Measurements from ENCODE around the gene SERPINC1. TPM values are rescaled to one million over a fixed set of nuclear protein-coding genes. Genes with fewer than 3 reads are reported as not detected.
"Not testable (repeated sequence)": the region's sequence is repeated elsewhere in the genome, so short reads cannot be mapped to it uniquely, and the experiment has no call there.

Gene SERPINC1
- total and polyA plus RNA-seq, 2 donors from 2014 or later, result 0.41 to 0.82 TPM

GRCh38 chr1:173934440-173934839, 17.3 kb upstream of the SERPINC1 start:
- no peaks in the 10 kb centered on the region for H3K9me3 ChIP-seq (ENCODE audit: control insufficient read depth in 2 of 3, insufficient read depth in 1 of 3, low read length in 3 of 3)
- H3K4me1 ChIP-seq (ENCODE audit: control insufficient read depth in 2 of 3, insufficient read depth in 2 of 3, low read depth in 1 of 3, low read length in 3 of 3), result no peaks in the 10 kb centered on the region
- H3K4me3 ChIP-seq (ENCODE audit: low read length in 3 of 3), result no peak overlapping the region
- no peak overlapping the region for H3K27ac ChIP-seq (ENCODE audit: low read depth in 2 of 2, low read length in 2 of 2)
- no peaks in the 10 kb centered on the region for H3K27me3 ChIP-seq (ENCODE audit: control insufficient read depth, insufficient read depth, low read length)
- no peak overlapping the region for H3K9ac ChIP-seq (ENCODE audit: low read length in 3 of 3)
- FAIRE-seq, result no peak
- TF ChIP-seq CTCF (IDR thresholded peaks at IDR 0.05; ENCODE audit: borderline replicate concordance, extremely low read depth, insufficient read depth), result no peak
- intact Hi-C loops (cut with DNase I), result no loop called here
- H3K36me3 ChIP-seq (ENCODE audit: control insufficient read depth in 2 of 3, insufficient read depth in 3 of 3, low read length in 3 of 3), result peaks cover 2 to 7% (median 5%) of the 10 kb centered on the region in 3 donors
- DNase-seq, result no peak

GRCh38 chr1:173930541-173930940, 13.4 kb upstream of the SERPINC1 start:
- DNase-seq; H3K27me3 ChIP-seq (ENCODE audit: control insufficient read depth, insufficient read depth, low read length); H3K4me3 ChIP-seq (ENCODE audit: low read length in 3 of 3); FAIRE-seq; H3K9ac ChIP-seq (ENCODE audit: low read length in 3 of 3); H3K9me3 ChIP-seq (ENCODE audit: control insufficient read depth in 2 of 3, insufficient read depth in 1 of 3, low read length in 3 of 3); intact Hi-C loops (cut with DNase I); H3K4me1 ChIP-seq (ENCODE audit: control insufficient read depth in 2 of 3, insufficient read depth in 2 of 3, low read depth in 1 of 3, low read length in 3 of 3); H3K27ac ChIP-seq (ENCODE audit: low read depth in 2 of 2, low read length in 2 of 2); H3K36me3 ChIP-seq (ENCODE audit: control insufficient read depth in 2 of 3, insufficient read depth in 3 of 3, low read length in 3 of 3): not testable (repeated sequence)

- H3K9ac ChIP-seq (ENCODE audit: low read length in 3 of 3), result no peak overlapping the region
- peak in 1 of 5 donors; percentile 14 for DNase-seq
- H3K27ac ChIP-seq (ENCODE audit: low read depth in 2 of 2, low read length in 2 of 2), result no peak overlapping the region
- no peaks in the 10 kb centered on the region for H3K27me3 ChIP-seq (ENCODE audit: control insufficient read depth, insufficient read depth, low read length)
- no peak for TF ChIP-seq CTCF (IDR thresholded peaks at IDR 0.05; ENCODE audit: borderline replicate concordance, extremely low read depth, insufficient read depth)
- no peaks in the 10 kb centered on the region for H3K9me3 ChIP-seq (ENCODE audit: control insufficient read depth in 2 of 3, insufficient read depth in 1 of 3, low read length in 3 of 3)
- no peak overlapping the region for H3K4me3 ChIP-seq (ENCODE audit: low read length in 3 of 3)
- no peaks in the 10 kb centered on the region for H3K36me3 ChIP-seq (ENCODE audit: control insufficient read depth in 2 of 3, insufficient read depth in 3 of 3, low read length in 3 of 3)
- FAIRE-seq, result no peak
- H3K4me1 ChIP-seq (ENCODE audit: control insufficient read depth in 2 of 3, insufficient read depth in 2 of 3, low read depth in 1 of 3, low read length in 3 of 3), result peaks cover 0 to 9% (median 0%) of the 10 kb centered on the region in 3 donors
- intact Hi-C loops (cut with DNase I), result no loop called here
Observed at GRCh38 chr1:173925306-173926242, 8.4 kb upstream of the SERPINC1 start.

GRCh38 chr1:173920861-173921260, 3.7 kb upstream of the SERPINC1 start:
- no peak overlapping the region for H3K27ac ChIP-seq (ENCODE audit: low read depth in 2 of 2, low read length in 2 of 2)
- TF ChIP-seq CTCF (IDR thresholded peaks at IDR 0.05; ENCODE audit: borderline replicate concordance, extremely low read depth, insufficient read depth), result no peak

More at GRCh38 chr1:173920861-173921260, 3.7 kb upstream of the SERPINC1 start:
- Histone ChIP-seq H3K4me3 (ENCODE audit: low read length in 3 of 3) (no peak overlapping the region), H3K4me1 (ENCODE audit: control insufficient read depth in 2 of 3, insufficient read depth in 2 of 3, low read depth in 1 of 3, low read length in 3 of 3) (peaks cover 0 to 5% (median 0%) of the 10 kb centered on the region in 3 donors), H3K36me3 (ENCODE audit: control insufficient read depth in 2 of 3, insufficient read depth in 3 of 3, low read length in 3 of 3) (no peaks in the 10 kb centered on the region), H3K9me3 (ENCODE audit: control insufficient read depth in 2 of 3, insufficient read depth in 1 of 3, low read length in 3 of 3) (no peaks in the 10 kb centered on the region), H3K9ac (ENCODE audit: low read length in 3 of 3) (no peak overlapping the region), H3K27me3 (ENCODE audit: control insufficient read depth, insufficient read depth, low read length) (no peaks in the 10 kb centered on the region)
- DNase-seq (no peak), FAIRE-seq (no peak)
- intact Hi-C loops (cut with DNase I), result no loop called here

All from kidney (tissue), 14 donors.